ENCODE results near the gene IL11. TPM values are rescaled to one million over a fixed set of nuclear protein-coding genes. Genes with fewer than 3 reads are reported as not detected.

Gene IL11
- total RNA-seq, 6 donors from 2014 or later = 0.20 to 0.34 TPM; not detected in 4

- Histone ChIP-seq H3K9me3 (no peaks in the 10 kb centered on the region), H3K27me3 (no peaks in the 10 kb centered on the region), H3K4me1 (peaks cover 37 to 43% (median 37%) of the 10 kb centered on the region in 4 donors), H3K27ac (peak overlapping the region; percentile 91 to 97 (median 92)), H3K4me3 (peak overlapping the region; percentile 47 to 99 (median 85)), H3K36me3 (peaks cover 9 to 21% (median 10%) of the 10 kb centered on the region in 4 donors)
- DNase-seq = peak in 1 of 2 donors; percentile 54
- TF ChIP-seq EP300 (IDR thresholded peaks at IDR 0.05) (no peak), CTCF (IDR thresholded peaks at IDR 0.05) (peak; percentile 13 to 67 (median 48))
- 13 to 29% methylated on average over 9 to 24 of the region's 88 CpGs for WGBS, 2 donors
- ATAC-seq (ENCODE audit: low FRiP score in 2 of 2) = peak in 1 of 2 donors; percentile 27
Observed at GRCh38 chr19:55383279-55384130, 13.2 kb upstream of the IL11 start.

- 90 to 96% methylated on average over 3 of the region's 3 CpGs for WGBS, 2 donors
- Histone ChIP-seq H3K36me3 (peaks cover under 1 to 12% (median 2%) of the 10 kb centered on the region in 4 donors), H3K27ac (no peak overlapping the region), H3K4me1 (peaks cover 28 to 34% (median 28%) of the 10 kb centered on the region in 4 donors), H3K4me3 (peak overlapping the region in 1 of 4 donors; percentile 99), H3K9me3 (no peaks in the 10 kb centered on the region), H3K27me3 (peaks cover 0 to 3% (median 0%) of the 10 kb centered on the region in 4 donors)
- no peak for DNase-seq
- no peak for ATAC-seq (ENCODE audit: low FRiP score in 2 of 2)
- no peak for TF ChIP-seq POLR2A (IDR thresholded peaks at IDR 0.05)
- no peak for TF ChIP-seq EP300 (IDR thresholded peaks at IDR 0.05)
- TF ChIP-seq POLR2AphosphoS5 (IDR thresholded peaks at IDR 0.05) = no peak
- TF ChIP-seq CTCF (IDR thresholded peaks at IDR 0.05) = no peak
Observed at GRCh38 chr19:55382522-55383054, 12.3 kb upstream of the IL11 start.

DNA sequence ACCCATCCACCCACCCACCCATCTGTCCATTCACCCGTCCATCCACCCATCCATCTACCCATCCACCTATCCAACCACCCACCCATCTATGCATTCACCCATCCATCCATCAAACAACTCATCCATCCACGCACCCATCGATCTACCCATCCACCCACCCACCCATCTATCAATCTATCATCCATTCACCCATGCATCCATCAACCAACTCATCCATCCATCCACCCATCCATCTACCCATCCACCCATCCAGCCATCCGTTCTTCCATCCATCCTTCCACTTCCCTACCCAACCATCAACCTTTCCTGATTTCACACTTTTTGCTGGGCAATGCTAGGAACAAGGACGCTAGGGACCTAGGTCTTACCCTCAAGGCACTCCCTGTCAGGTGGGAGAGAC is 11.8 kb upstream of the IL11 start:
- H3K4me1 ChIP-seq = peaks cover 22 to 28% (median 22%) of the 10 kb centered on the region in 4 donors
- H3K4me3 ChIP-seq = no peak overlapping the region
- H3K9me3 ChIP-seq = no peaks in the 10 kb centered on the region
- peaks cover 0 to 3% (median 0%) of the 10 kb centered on the region in 4 donors for H3K27me3 ChIP-seq
- no peak overlapping the region for H3K27ac ChIP-seq
- no peak for TF ChIP-seq EP300 (IDR thresholded peaks at IDR 0.05)
- no peak for TF ChIP-seq CTCF (IDR thresholded peaks at IDR 0.05)
- no peak for TF ChIP-seq POLR2AphosphoS5 (IDR thresholded peaks at IDR 0.05)
- no peak for TF ChIP-seq POLR2A (IDR thresholded peaks at IDR 0.05)
- no peak for DNase-seq
- ATAC-seq (ENCODE audit: low FRiP score in 2 of 2) = no peak
- WGBS, 2 donors = 99 to 100% methylated on average over 5 of the region's 5 CpGs
- H3K36me3 ChIP-seq = peaks cover 0 to 6% (median 0%) of the 10 kb centered on the region in 4 donors

DNA sequence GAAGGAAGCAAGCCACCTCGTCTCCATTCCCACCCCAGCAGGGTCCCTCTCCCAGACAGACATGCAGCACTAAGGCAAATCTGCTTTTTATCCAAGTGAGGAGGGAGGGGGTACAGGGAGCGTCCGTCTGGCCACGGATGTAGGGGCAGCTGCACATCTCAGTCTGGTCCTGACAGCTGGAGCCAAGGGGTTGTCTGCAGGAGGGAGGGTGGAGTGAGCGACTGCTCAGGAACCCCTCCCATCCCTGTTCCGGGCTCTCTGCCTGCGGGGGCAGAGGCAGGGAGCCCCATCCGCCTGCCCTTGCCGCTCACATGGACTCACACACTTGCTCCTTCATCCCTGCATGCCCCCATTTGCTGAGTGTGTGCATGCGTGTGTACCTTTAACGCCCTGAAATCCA is 8.9 kb upstream of the IL11 start:
- DNase-seq (no peak), ATAC-seq (ENCODE audit: low FRiP score in 2 of 2) (no peak)
- no peaks in the 10 kb centered on the region for H3K9me3 ChIP-seq
- H3K36me3 ChIP-seq = no peaks in the 10 kb centered on the region
- H3K27ac ChIP-seq = no peak overlapping the region
- H3K27me3 ChIP-seq = peaks cover 0 to 11% (median 3%) of the 10 kb centered on the region in 4 donors
- H3K4me3 ChIP-seq = no peak overlapping the region
- no peak for TF ChIP-seq POLR2A (IDR thresholded peaks at IDR 0.05)
- TF ChIP-seq EP300 (IDR thresholded peaks at IDR 0.05) = no peak
- TF ChIP-seq CTCF (IDR thresholded peaks at IDR 0.05) = no peak
- no peak for TF ChIP-seq POLR2AphosphoS5 (IDR thresholded peaks at IDR 0.05)
- WGBS, 2 donors = 65 to 66% methylated on average over 7 to 11 of the region's 11 CpGs
- H3K4me1 ChIP-seq = peaks cover 7 to 17% (median 13%) of the 10 kb centered on the region in 4 donors
